Panc1 (cell line): ENCODE results near the gene DBF4B. TPM values are rescaled to one million over a fixed set of nuclear protein-coding genes. Genes with fewer than 3 reads are reported as not detected.

ENCODE experiments used
- ATAC-seq: fragments of 200-7000 bp; cut with Tn5 transposase; 2 replicates; pipeline ENCODE4 v1.9.1; 2020; ENCODE audit warnings: mild to moderate bottlenecking, moderate library complexity
- BruUV-seq: library from RNA; stranded (reverse); fragments of 400-500 nt; replicated peaks from 2 replicates; lab custom pipeline; 2021; lab: Mats Ljungman, UMichigan
- CTCF ChIA-PET: fragments of 300-600 bp; sonication (Branson Sonifier 250); formaldehyde crosslinking; loops from one replicate; lab custom pipeline; 2022; ENCODE audit warnings: antibody characterized with exemption; lab: Charles Lee
- POLR2A ChIA-PET: fragments of 300-600 bp; sonication (Branson Sonifier 250); formaldehyde crosslinking; loops from one replicate; lab custom pipeline; 2022; ENCODE audit warnings: antibody characterized with exemption; lab: Charles Lee
- DNase-seq: peaks from one replicate; pipeline ENCODE4 v3.0.0-alpha.2; 2010; ENCODE audit warnings: low read depth, low spot score
- H3K27ac ChIP-seq: 2 replicates; pipeline ENCODE4 v1.5.1; 2011; ENCODE audit warnings: mild to moderate bottlenecking, low read length, inconsistent platforms
- H3K27me3 ChIP-seq: fragments of 200-500 bp; sonication (Bioruptor generic); 2 replicates; pipeline ENCODE4 v1.6.0; 2014; ENCODE audit warnings: low read length, inconsistent platforms; ENCODE audit not compliant: control insufficient read depth, insufficient read depth
- H3K36me3 ChIP-seq: fragments of 200-500 bp; sonication (Bioruptor generic); 2 replicates; pipeline ENCODE4 v1.5.1; 2014; ENCODE audit warnings: inconsistent platforms, mild to moderate bottlenecking, low read length, moderate library complexity; ENCODE audit not compliant: control insufficient read depth, insufficient read depth
- H3K4me1 ChIP-seq: 2 replicates; pipeline ENCODE4 v1.5.1; 2011; ENCODE audit warnings: inconsistent platforms, mild to moderate bottlenecking, low read length, moderate library complexity; ENCODE audit not compliant: control insufficient read depth, insufficient read depth
- H3K4me3 ChIP-seq, 2 experiments: 2 replicates each; pipeline ENCODE4 v1.5.1; 2011 to 2012; ENCODE audit warnings: low read depth in 2 of 2, low read length in 2 of 2, mild to moderate bottlenecking in 2 of 2, inconsistent platforms in 1 of 2, moderate library complexity in 1 of 2
- H3K9me3 ChIP-seq: fragments of 200-500 bp; sonication (Bioruptor generic); 2 replicates; pipeline ENCODE4 v1.5.1; 2014; ENCODE audit warnings: low read depth, mild to moderate bottlenecking, inconsistent platforms, low read length, moderate library complexity; ENCODE audit not compliant: control insufficient read depth, insufficient read depth
- CTCF ChIP-seq: fragments of 450-650 bp; IDR thresholded peaks from 2 replicates; pipeline ENCODE4 v1.5.1; 2017; ENCODE audit warnings: mild to moderate bottlenecking
- POLR2AphosphoS5 ChIP-seq: IDR thresholded peaks from 2 replicates; pipeline ENCODE4 v1.6.1; 2012; ENCODE audit warnings: mild to moderate bottlenecking, low read depth, low read length, moderate library complexity
- REST ChIP-seq, 2 experiments: IDR thresholded peaks; 2 replicates each; pipeline ENCODE4 v1.6.1; 2011 to 2012; ENCODE audit warnings: low read depth in 2 of 2, control low read depth in 1 of 2, low read length in 1 of 2, mild to moderate bottlenecking in 1 of 2, moderate library complexity in 1 of 2; ENCODE audit not compliant: insufficient read depth in 1 of 2
- SIN3A ChIP-seq: IDR thresholded peaks from 2 replicates; pipeline ENCODE4 v1.6.1; 2012; ENCODE audit warnings: low read depth, mild to moderate bottlenecking, low read length, moderate library complexity, borderline replicate concordance; ENCODE audit not compliant: insufficient read depth
- TCF7L2 ChIP-seq: IDR thresholded peaks from 2 replicates; pipeline ENCODE4 v1.6.1; 2011; ENCODE audit warnings: mild to moderate bottlenecking, low read depth, low read length, inconsistent platforms
- in situ Hi-C: cut with HindIII; loops from 2 replicates; pipeline ENCODE4 v1.10.0; 2016; ENCODE audit warnings: low sequenced_read_pairs, low pct_unique_long_range_greater_than_20kb
- intact Hi-C: fragments of 100-400 bp; cut with micrococcal nuclease; formaldehyde crosslinking; loops from one replicate; pipeline ENCODE4 v1.10.0; 2022; ENCODE audit not compliant: unreplicated experiment
- total RNA-seq: library from RNA; stranded (reverse); gene quantifications from one replicate; pipeline ENCODE4 v1.2.1, GENCODE V29; 2021; ENCODE audit not compliant: unreplicated experiment

The DBF4B gene
- total RNA-seq, 1 experiment from 2014 or later: 24.0 TPM

GRCh38 chr17:44780845-44781480, 72.5 kb downstream of the DBF4B start:
- no peak for DNase-seq
- H3K27me3 ChIP-seq: no peaks in the 10 kb centered on the region
- H3K27ac ChIP-seq: no peak overlapping the region
- no peaks in the 10 kb centered on the region for H3K36me3 ChIP-seq
- no peak overlapping the region for H3K4me3 ChIP-seq
- no peak for ATAC-seq
- POLR2A ChIA-PET: no interaction called here
- in situ Hi-C loops: no loop called here
- CTCF ChIA-PET: no interaction called here
- no peaks in the 10 kb centered on the region for H3K9me3 ChIP-seq
- no peak for TF ChIP-seq REST (IDR thresholded peaks at IDR 0.05; ENCODE audit: insufficient read depth in 1 of 2, low read depth in 2 of 2, low read length in 1 of 2)
- no peak for TF ChIP-seq POLR2AphosphoS5
- TF ChIP-seq SIN3A: no peak
- no peak for TF ChIP-seq TCF7L2
- no peak for TF ChIP-seq CTCF
- H3K4me1 ChIP-seq: peaks cover 3% of the 10 kb centered on the region
- BruUV-seq: no TSS peak
- intact Hi-C loops: no loop called here

GRCh38 chr17:44781551-44782325, 73.3 kb downstream of the DBF4B start:
- ChIA-PET POLR2A (no interaction called here), CTCF (no interaction called here)
- no peak overlapping the region for H3K4me3 ChIP-seq
- H3K27me3 ChIP-seq: no peaks in the 10 kb centered on the region
- H3K36me3 ChIP-seq: no peaks in the 10 kb centered on the region
- ATAC-seq (no peak), DNase-seq (no peak)
- H3K9me3 ChIP-seq: no peaks in the 10 kb centered on the region
- H3K4me1 ChIP-seq: no peaks in the 10 kb centered on the region; the same call in none of the 2 replicates
- no TSS peak for BruUV-seq
- no peak for TF ChIP-seq REST (IDR thresholded peaks at IDR 0.05; ENCODE audit: insufficient read depth in 1 of 2, low read depth in 2 of 2, low read length in 1 of 2)
- no peak for TF ChIP-seq SIN3A
- no peak for TF ChIP-seq CTCF
- no peak for TF ChIP-seq TCF7L2
- TF ChIP-seq POLR2AphosphoS5: no peak
- intact Hi-C loops (no loop called here), in situ Hi-C loops (no loop called here)
- H3K27ac ChIP-seq: no peak overlapping the region
